Endothelial cell of hepatic sinusoid (primary cell): ENCODE measurements around the gene HARS1.
"Not testable (repeated sequence)": the region's sequence is repeated elsewhere in the genome, so short reads cannot be mapped to it uniquely, and the experiment has no call there.

ENCODE experiments used
- in situ Hi-C: cut with HindIII; loops from 2 replicates; pipeline ENCODE4 v1.10.0; 2017; ENCODE audit warnings: low sequenced_read_pairs

The HARS1 gene, protein sequence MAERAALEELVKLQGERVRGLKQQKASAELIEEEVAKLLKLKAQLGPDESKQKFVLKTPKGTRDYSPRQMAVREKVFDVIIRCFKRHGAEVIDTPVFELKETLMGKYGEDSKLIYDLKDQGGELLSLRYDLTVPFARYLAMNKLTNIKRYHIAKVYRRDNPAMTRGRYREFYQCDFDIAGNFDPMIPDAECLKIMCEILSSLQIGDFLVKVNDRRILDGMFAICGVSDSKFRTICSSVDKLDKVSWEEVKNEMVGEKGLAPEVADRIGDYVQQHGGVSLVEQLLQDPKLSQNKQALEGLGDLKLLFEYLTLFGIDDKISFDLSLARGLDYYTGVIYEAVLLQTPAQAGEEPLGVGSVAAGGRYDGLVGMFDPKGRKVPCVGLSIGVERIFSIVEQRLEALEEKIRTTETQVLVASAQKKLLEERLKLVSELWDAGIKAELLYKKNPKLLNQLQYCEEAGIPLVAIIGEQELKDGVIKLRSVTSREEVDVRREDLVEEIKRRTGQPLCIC

DNA sequence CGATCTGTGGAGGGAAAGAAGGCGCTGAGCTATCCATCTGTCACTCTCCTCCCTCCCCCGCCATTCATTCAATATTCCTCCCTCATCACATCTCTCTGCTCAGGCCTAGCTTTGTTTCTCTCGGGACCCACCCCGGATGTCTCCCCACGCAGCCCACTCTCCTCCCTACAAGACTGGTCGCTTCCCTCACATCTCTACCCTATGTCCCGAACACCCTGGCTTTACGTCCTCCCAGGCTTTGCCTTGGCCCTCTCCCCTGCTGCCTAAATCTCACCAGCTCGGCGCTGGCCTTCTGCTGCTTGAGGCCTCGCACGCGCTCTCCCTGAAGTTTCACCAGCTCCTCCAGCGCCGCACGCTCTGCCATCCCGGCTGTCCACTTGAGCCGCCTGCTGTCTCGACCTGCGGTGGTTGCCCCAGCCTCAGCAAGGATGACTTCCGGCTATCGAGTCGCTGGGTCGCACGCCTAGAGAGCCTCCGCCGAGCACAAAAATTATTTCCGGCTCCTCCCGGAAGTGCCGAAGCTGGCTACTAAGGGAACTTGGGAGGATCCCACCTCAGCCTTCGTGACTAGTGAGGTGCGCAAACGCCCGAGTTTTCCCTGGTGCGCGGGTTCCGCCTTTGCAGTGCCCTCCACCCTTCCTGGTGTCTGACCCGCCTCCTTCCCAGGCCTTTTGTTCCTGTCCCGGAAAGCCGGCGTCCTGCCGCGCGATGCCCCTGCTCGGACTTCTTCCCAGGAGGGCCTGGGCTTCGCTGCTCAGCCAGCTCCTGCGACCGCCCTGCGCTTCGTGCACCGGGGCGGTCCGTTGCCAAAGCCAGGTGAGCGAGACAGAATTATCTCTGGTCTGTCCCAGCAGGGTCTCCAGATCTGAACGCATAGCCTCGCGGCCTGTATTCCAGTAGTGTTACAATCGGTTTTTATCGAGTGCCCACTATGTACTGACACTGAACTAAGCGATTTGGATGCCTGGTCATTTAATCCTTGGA lies at the start of gene HARS1, which contains the start of gene HARS2:
TSS of gene HARS1 (minus strand) at position 430 of the 984 bp plus-strand sequence. CDS start at position 364, 66 bp downstream.
TSS of gene HARS2 (plus strand) at position 515 of the 984 bp plus-strand sequence. CDS start at position 709, 194 bp downstream.
- in situ Hi-C loops: no loop called here

DNA sequence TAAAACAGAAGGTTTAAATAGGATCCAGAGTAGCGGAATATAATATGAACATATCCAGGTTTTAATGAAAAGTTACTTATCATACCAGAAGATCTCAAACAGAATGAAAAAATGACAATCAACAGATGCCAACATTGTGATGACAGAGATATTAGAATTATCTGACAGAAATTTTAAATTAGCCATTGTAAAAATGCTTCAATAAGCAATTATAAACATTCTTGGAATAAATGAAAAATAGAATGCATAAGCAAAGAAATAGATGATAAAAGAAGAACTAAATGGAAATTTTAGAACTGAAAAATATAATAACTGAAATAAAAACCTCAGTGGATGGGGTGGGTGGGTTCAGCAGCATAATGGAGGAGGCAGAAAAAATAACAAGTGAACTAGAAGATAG lies 46.3 kb upstream of the HARS1 start:
- in situ Hi-C loops: no loop called here

DNA sequence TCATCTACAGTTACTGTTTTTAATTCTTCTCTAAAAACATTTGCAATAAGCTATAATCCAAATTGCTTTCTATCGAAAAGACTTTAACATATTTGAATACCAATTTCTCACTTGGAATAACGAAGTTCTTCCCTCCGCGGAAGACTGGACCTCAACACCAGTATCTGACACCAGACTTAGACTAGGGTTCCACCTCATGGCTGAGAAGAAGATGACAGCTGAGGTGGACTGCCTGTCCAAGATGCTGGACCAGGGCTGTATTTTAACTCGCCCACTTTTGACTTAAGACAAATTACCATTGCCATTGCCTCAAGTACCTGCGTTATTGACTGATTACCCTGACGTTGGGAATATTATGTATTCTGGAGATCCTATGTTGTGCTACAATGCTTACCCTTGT lies 43.2 kb upstream of the HARS1 start:
- in situ Hi-C loops: no loop called here

GRCh38 chr5:140733098-140733497 lies 41.9 kb upstream of the HARS1 start:
- in situ Hi-C loops: no loop called here

DNA sequence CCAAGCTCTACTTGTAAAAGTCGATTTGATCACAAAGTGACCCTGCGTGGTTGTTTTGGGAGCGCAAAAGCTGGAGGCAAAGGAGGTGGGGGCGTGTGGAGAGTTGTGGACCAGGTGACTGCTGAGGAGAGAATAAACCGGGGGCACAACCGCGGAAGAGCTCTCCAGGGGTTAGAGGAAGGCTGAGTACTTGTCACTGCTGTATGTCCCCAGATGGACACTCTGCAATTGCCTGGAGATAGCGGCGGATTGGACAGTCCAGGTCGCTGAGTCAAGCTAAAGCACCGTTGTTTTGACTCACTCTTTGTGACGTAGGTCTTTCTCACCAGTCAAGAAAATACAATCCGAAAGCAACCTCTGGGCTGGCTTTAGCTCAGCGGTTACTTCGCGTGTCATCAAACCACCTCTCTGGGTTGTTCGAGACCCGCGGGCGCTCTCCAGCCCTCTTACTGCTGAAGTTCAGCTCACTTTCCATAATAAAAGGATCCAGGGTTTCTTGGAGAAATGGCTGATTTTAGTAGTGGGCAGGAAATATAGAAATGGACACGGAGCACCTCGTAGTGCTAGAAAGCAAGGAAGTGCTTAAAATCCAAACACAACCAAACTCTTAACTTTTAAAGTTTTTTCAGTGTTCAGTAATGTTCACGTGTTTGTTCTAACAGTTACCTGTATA lies 34.8 kb upstream of the HARS1 start:
- in situ Hi-C loops: no loop called here

- in situ Hi-C loops: not testable (repeated sequence)
These were observed 30.2 kb upstream of the HARS1 start for GRCh38 chr5:140721395-140721794.

DNA sequence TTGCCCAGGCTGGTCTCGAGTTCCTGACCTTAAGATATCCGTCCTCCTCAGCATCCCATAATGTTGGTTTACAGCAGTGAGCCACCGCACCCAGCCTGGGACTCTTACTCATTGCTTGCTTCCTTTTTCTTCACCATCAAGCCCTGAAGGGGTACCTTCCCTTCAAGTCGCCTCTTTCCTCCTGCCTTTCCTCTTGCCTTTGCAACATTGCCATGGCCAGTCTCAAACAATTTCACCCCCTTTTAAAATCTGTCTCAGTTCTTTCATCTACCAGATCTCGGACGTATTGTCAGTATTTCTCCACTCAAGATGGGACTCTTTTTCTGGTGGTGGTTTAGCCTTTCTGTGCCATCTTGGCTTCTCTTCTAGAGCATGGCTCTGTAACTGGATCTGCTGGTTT lies 29.6 kb upstream of the HARS1 start:
- in situ Hi-C loops: not testable (repeated sequence)

DNA sequence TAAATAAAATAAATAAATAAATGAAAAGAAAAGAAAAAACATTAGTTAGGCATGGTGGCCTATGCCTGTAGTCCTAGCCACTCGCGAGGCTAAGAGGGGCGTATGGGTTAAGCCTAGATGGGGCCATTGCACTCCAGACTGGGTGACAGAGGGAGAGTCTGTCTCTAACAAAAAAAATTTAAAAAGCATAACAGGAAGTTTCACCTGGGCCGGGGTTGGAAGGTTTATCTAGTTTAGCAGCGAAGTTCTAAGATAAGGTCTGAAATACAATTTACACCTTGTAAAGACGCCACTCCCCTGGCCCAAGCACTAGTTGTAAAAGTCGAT lies 27.1 kb upstream of the HARS1 start:
- in situ Hi-C loops: no loop called here

DNA sequence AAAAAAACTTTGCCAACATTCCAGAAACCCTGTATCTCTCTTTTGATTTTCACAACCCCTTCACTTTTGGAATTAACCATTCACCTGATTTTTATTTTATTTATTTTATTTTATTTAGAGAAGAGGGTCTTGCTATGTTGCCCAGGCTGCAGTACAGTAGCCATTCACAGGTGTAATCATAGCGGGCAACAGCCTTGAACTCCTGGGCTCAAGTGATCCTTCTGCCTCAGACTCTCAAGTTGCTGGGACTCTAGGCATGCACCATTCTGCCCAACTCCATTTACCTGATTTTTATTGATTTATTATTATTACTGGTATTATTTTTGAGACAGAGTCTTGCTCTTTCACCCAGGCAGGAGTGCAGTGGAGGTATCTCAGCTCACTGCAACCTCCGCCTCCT lies 25.1 kb upstream of the HARS1 start:
- in situ Hi-C loops: not testable (repeated sequence)

DNA sequence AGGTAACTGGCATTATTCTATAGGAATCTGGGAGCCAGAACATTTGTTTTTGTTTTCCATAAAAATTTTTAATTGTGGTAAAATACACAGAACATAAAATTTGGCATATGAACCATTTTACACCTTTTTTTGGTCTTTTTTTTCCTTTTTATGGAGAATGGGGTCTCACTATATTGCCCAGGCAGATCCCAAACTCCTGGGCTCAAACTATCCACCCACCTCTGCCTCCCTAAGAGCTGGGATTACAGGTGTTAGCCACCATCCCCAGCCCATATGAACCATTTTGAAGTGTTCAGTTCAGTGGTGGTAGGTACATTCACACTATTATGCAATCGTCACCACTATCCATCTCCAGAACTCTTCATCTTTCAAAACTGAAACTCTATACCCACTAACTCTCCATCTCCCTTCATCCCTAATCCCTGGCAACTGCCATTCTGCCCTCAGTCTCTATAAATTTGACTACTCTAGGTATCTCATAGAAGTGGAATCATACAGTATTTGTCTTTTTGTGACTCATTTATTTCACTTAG lies 22.5 kb upstream of the HARS1 start:
- in situ Hi-C loops: no loop called here

DNA sequence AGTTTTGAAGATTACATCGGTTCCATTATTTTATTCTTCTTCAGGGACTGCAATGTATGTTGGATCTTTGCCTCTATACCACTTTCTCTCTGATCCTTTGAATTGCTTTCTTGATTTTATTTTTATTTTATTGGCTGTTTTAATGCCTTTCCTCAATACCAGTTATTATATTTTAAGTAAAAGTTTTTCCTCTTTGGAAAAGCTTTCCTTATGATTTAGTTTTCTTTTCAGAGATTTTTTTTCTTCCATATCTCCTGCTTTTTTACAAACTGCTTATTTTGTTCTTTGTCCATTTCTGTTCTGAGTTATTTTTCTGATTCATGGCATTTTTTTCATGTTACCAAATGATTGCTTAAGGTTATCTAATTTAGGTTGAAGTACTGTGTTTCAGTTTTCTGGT lies 20.6 kb upstream of the HARS1 start:
- in situ Hi-C loops: no loop called here

- in situ Hi-C loops: no loop called here
These were observed 19.9 kb upstream of the HARS1 start for GRCh38 chr5:140710899-140711552.

DNA sequence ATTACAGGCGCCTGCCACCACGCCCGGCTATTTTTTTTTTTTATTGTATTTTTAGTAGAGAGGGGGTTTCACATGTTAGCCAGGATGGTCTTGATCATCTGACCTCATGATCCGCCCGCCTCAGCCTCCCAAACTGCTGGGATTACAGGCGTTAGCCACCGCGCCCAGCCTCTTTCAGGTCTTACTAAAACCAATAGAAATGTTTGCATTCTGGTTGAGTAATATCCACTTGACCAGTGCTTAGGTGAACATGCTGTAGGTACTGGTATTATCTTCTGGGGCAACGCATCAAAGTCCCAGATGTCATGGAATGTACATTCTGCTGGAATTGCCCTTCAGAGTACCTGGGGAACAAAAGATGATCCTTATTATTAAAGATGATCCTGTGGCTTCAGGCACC lies 17.6 kb upstream of the HARS1 start:
- in situ Hi-C loops: not testable (repeated sequence)

GRCh38 chr5:140707812-140708211 lies 16.6 kb upstream of the HARS1 start:
- in situ Hi-C loops: no loop called here

GRCh38 chr5:140700177-140701144 lies 9.3 kb upstream of the HARS1 start, which contains the start of gene ZMAT2:
Gene ZMAT2 (plus strand): TSS chr5:140700447. CDS start chr5:140700461, 14 bp downstream.
- in situ Hi-C loops: no loop called here

DNA sequence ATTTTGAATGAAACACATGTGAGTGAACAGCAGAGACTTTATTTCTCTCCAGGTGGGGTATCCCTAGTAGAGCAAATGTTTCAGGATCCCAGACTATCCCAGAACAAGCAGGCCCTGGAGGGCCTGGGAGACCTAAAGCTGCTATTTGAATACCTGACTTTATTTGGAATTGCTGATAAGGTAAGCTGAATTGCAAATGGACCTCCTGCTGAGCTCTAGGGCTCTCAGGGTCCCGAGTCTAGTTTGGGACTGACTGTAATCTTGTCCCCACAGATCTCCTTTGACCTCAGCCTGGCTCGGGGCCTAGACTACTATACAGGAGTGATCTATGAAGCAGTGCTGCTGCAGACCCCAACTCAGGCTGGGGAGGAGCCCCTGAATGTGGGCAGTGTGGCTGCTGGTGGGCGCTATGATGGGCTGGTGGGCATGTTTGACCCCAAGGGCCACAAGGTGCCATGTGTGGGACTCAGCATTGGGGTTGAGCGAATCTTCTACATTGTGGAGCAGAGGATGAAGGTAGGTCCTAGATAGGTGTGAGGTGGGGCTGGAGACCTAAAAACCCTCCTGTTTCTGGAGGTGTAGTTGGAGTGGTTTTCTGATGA lies 5.8 kb upstream of the HARS1 start:
- in situ Hi-C loops: loop anchor here (5.0 kb wide), 1 partner anchor 35 kb away; the partner anchor contains the start of gene WDR55

GRCh38 chr5:140694276-140694675 lies 3.1 kb upstream of the HARS1 start:
- in situ Hi-C loops: no loop called here

DNA sequence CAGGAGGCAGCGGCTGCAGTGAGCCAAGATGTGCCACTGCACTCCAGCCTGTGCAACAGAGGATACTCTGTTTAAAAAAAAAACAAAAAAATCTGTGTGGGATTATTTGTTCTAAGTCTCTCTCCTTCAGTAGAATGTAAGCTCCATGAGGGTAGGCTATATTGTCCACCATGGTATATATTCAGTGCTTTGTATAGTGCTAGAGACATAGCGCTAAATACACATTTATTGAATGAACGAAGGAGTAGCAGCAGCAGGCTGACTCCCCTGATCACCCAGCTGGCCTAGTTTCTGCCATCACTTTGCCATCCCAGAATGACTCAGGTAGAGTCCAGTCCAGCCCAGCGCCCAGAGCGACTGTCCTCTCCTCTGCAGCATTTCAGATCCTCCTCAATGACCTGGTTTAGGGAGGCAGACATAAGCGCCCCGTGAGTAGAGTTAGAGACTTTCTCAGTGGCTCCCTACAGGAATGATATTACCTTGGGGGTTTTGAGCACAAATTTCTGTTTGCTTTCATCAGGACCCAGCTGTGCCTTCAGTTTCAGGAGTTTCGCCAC lies 716 bp downstream of the HARS1 start:
- in situ Hi-C loops: no loop called here
